HG03103 (cell line): ENCODE measurements around the gene DAPL1.

Source experiments
- ATAC-seq: cut with Tn5 transposase; IDR thresholded peaks from one replicate; pipeline ENCODE4 v1.9.1; 2021; ENCODE audit warnings: low read depth; ENCODE audit not compliant: unreplicated experiment

DAPL1 gene

GRCh38 chr2:158795195-158795924 lies at the start of gene DAPL1:
TSS of gene DAPL1 (plus strand) at chr2:158795317. CDS start at chr2:158795373, 56 bp downstream.
- ATAC-seq: no peak

GRCh38 chr2:158745866-158746382 lies 49.2 kb upstream of the DAPL1 start:
- ATAC-seq: no peak

GRCh38 chr2:158746488-158746887 lies 48.6 kb upstream of the DAPL1 start:
- ATAC-seq: no peak

GRCh38 chr2:158747281-158747680 lies 47.8 kb upstream of the DAPL1 start:
- ATAC-seq: no peak

GRCh38 chr2:158748926-158749590 lies 46.1 kb upstream of the DAPL1 start:
- ATAC-seq: no peak

GRCh38 chr2:158750458-158751125 lies 44.5 kb upstream of the DAPL1 start:
- ATAC-seq: no peak

- peak; percentile 75 for ATAC-seq
These were observed 41.2 kb upstream of the DAPL1 start for GRCh38 chr2:158753641-158754611.

- ATAC-seq: no peak
These were observed 39.6 kb upstream of the DAPL1 start for GRCh38 chr2:158755310-158756087.

- ATAC-seq: no peak
These were observed 38.8 kb upstream of the DAPL1 start for GRCh38 chr2:158756331-158756730.

GRCh38 chr2:158756976-158757375 lies 38.1 kb upstream of the DAPL1 start:
- ATAC-seq: no peak

GRCh38 chr2:158760887-158761286 lies 34.2 kb upstream of the DAPL1 start:
- ATAC-seq: no peak

GRCh38 chr2:158761621-158762020 lies 33.5 kb upstream of the DAPL1 start:
- no peak for ATAC-seq

- ATAC-seq: no peak
These were observed 32.8 kb upstream of the DAPL1 start for GRCh38 chr2:158762336-158762735.

GRCh38 chr2:158766524-158766923 lies 28.6 kb upstream of the DAPL1 start:
- no peak for ATAC-seq

- no peak for ATAC-seq
These were observed 22.6 kb upstream of the DAPL1 start for GRCh38 chr2:158772306-158773078.

GRCh38 chr2:158773121-158773520 lies 22.0 kb upstream of the DAPL1 start:
- ATAC-seq: no peak

GRCh38 chr2:158774681-158775080 lies 20.4 kb upstream of the DAPL1 start:
- no peak for ATAC-seq

- no peak for ATAC-seq
These were observed 19.7 kb upstream of the DAPL1 start for GRCh38 chr2:158775273-158776027.
